GM20431 (cell line): ENCODE data around the gene SLC6A9.

Experiments used
- in situ Hi-C: fragments of 300-500 bp; cut with MseI, MboI; formaldehyde crosslinking; loops from one replicate; pipeline ENCODE4 v1.15.0; 2020; ENCODE audit warnings: low sequenced_read_pairs; ENCODE audit not compliant: unreplicated experiment

SLC6A9 gene

GRCh38 chr1:44031252-44032169 is at the start of gene SLC6A9:
Gene SLC6A9, minus strand, starts transcription at chr1:44031462. Its CDS starts 7,185 bp downstream, at chr1:44024277.
- in situ Hi-C loops: no loop called here

DNA sequence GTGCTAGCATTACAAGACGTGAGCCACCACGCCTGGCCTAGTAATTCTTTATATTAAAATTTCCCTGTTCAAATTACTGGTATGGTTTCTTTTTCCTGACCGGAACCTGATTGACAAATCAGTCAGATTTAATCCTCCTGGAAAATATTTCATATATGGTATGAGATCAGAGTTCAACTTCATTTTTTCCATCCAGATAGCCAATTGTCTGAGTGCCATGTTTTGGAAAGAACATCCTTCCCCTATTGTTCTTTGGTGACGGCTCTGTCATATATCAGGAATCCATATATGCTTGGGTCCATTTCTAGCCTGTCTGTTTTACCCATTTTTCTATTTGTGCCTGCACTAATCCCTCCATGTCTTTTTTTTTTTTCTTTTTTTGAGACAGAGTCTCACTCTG is 48.3 kb upstream of the SLC6A9 start:
- in situ Hi-C loops: no loop called here

DNA sequence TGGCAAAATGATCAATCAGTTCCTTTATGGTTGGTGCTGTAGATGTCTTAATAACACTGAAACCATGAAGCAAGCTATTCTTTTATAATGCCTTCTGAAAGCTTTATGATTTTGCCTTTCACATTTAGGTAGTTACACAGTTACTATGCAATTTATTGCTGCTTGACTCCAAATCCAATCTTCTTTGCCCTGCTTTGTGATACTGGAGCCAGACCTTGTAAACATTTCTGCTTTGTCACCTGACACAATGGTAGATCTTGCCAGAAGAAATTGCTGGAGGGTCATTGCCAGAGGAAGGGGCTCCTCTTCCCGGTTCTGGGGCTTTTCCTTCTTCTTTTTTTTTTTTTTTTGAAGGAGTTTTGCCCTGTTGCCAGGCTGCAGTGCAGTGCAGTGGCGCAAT is 46.8 kb upstream of the SLC6A9 start:
- in situ Hi-C loops: no loop called here

DNA sequence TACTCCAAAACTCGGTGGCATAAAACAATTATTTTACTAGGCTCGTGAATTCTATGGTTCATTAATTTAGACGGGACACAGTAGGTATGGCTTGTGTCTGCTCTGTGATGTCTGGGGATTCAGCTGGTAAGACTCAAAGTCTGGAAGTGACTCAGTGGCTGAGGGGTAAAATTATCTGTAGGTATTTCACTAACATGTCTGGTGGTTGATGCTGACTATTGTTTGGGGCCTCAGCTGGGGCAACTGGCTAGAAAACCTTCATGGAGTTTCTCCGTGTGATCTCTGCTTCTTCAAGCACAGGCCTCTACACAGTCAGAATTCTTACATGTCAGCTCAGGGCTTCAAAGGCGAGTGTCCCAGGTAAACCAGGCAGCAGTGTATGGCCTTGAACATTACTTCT is 46.2 kb upstream of the SLC6A9 start:
- in situ Hi-C loops: no loop called here

- in situ Hi-C loops: no loop called here
These were observed 44.8 kb upstream of the SLC6A9 start for GRCh38 chr1:44076066-44076465.

GRCh38 chr1:44074415-44074814 is 43.2 kb upstream of the SLC6A9 start:
- in situ Hi-C loops: no loop called here

DNA sequence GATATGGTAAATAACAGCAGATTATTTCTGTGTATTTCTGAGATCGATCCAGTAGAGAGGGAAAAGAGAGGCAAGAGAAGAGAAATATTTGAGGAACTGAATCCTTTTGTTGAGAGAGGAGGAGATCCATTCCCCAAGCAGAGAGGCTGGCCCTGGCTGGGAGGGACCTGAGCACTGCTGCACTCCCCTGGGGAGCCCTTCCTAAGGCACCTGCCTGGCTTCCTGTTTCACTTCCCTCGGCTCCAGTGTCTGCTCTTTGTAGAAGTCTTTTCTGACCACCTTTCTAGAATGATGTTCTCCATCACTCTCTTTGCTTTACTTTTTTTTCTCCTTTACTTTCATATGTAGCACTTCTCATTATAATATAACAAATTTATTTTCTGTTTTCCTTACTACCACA is 42.3 kb upstream of the SLC6A9 start:
- in situ Hi-C loops: no loop called here

GRCh38 chr1:44072821-44073220 is 41.6 kb upstream of the SLC6A9 start:
- in situ Hi-C loops: no loop called here

GRCh38 chr1:44072204-44072603 is 40.9 kb upstream of the SLC6A9 start:
- in situ Hi-C loops: no loop called here

GRCh38 chr1:44071461-44071860 is 40.2 kb upstream of the SLC6A9 start:
- in situ Hi-C loops: no loop called here

DNA sequence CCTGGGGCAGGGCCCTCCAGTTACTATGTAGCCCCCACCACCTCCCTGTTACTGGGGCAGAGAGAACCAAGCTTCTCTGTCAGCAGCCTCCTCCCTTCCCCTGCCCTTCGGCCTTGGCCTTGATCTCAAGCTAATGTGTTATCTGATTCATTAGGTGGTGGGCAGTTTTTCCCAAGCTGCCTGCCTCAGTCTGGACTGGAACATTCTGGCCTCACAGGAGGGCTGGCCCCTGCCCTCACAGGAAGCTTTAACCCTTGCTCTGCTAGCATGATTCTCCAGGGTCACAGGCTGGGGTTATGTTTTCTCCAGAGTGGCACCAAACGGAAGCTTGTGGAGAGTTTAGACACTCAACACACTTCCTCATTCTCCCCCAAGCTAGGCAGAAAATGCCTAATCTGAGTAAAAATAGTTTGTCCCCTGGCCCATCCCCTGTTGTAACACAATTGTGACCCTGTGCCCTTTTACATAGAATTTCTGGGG is 37.2 kb upstream of the SLC6A9 start:
- in situ Hi-C loops: no loop called here

DNA sequence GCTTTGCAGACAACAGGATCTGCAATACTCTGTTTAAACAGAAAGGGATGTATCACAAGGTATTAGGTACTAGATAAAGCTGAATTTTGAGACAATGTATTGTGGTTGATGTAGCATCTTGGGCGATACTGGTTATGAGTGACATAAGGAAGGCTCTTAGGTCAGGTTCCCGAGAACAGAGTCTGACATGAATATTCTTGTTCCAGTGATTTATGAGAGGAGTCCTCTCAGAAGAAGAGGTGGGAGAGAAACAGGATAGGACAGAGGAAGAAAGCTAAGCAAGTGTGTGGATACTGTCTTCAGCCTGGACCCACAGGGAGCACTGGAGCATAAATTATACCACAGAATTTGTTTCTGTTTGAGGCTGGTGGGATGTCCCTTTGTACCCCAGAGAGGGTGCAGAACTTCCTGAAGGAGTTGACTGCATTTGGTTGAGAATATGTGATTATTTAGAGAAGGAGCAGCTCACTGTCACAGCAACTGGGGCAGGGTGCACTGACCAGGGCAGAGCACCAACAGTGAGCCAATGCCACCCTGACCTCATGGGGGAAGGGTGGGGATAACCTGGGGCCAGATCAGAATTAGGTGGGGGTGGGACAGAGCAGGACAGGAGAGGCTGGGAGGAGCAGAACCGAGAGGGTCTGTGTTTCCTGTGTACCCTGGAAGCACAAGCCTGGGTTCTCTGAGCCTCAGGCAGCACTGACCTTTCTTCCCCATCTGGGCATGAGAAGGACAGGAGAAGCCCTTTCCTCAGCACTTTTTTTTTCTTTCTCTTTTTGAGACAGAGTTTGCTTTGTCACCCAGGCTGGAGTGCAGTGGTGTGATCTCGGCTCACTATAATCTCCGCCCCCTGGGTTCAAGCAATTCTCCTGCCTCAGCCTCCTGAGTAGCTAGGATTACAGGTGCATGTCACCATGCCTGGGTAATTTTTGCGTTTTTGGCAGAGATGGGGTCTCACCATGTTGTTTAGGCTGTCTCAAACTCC is 36.3 kb upstream of the SLC6A9 start:
- in situ Hi-C loops: no loop called here

- in situ Hi-C loops: no loop called here
These were observed 31.5 kb upstream of the SLC6A9 start for GRCh38 chr1:44062656-44063179.

- in situ Hi-C loops: no loop called here
These were observed 30.6 kb upstream of the SLC6A9 start for GRCh38 chr1:44061857-44062256.

DNA sequence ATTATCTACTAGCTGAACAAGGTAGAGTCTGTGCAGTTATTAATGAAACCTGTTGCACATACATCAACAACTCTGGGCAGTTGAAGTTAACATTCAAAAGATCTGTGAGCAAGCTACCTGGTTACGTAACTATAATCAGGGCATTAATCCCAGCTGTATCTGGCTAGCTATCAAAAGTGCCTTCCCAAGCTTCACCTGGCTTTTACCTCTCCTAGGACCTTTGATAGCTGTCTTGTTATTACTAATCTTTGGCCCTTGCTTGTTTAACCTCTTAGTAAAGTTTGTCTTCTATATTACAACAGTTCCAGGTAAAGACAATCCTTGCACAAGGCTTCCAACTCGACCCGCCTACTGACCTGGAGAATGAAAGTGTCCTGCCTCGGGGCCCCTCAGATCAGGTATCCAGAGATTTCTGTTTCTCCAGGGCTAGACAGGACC is 29.6 kb upstream of the SLC6A9 start:
- in situ Hi-C loops: no loop called here

DNA sequence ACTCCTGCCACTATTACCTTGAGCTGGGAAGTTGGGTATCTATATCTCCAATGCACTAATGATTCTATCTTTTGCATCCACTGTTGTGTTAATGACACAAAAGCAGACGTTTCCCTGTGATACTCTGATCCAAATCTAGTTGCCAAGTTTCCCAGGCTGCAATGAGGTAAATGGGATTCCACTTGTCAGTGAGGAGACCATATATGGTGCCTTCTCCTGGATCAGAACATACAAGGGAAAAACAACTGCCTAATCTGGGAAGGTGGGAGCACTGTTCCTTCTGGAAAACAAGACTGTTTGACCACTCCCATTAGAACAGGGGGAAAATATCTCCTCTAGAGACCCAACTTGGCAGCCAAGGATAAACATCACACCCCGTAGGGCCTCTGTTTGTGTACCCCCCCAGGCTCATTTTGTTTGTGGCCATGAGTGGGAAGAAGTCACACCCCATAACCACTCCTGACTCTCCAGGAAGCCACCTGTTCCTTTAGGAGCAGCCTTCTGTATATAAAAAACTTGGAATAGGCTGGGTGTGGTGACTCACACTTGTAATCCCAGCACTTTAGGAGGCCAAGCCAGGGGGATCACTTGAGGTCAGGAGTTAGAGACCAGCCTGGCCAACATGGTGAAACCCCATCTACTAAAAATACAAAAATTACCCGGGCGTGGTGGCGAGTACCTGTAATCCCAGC is 28.5 kb upstream of the SLC6A9 start:
- in situ Hi-C loops: no loop called here

GRCh38 chr1:44059212-44059611 is 27.9 kb upstream of the SLC6A9 start:
- in situ Hi-C loops: no loop called here

GRCh38 chr1:44057293-44057692 is 26.0 kb upstream of the SLC6A9 start:
- in situ Hi-C loops: no loop called here

GRCh38 chr1:44053394-44053793 is 22.1 kb upstream of the SLC6A9 start:
- in situ Hi-C loops: no loop called here

- in situ Hi-C loops: no loop called here
These were observed 19.0 kb upstream of the SLC6A9 start for GRCh38 chr1:44050261-44050660.
